ENCODE data around the gene PPP4R4. TPM values are rescaled to one million over a fixed set of nuclear protein-coding genes. Genes with fewer than 3 reads are reported as not detected.
"Not testable (repeated sequence)": the region's sequence is repeated elsewhere in the genome, so short reads cannot be mapped to it uniquely, and the experiment has no call there.

The PPP4R4 gene
- total RNA-seq, 4 donors from 2014 or later = 0.13 TPM; not detected in 3

GRCh38 chr14:94237983-94238382 is 63.9 kb downstream of the PPP4R4 start:
- DNase-seq = no peak
- no peak for ATAC-seq
- in situ Hi-C loops (cut with MboI; ENCODE audit: low sequenced_read_pairs in 4 of 4) (no loop called here), intact Hi-C loops (cut with DNase I; ENCODE audit: low total_unique reads) (no loop called here)
- H3K27me3 ChIP-seq = no peaks in the 10 kb centered on the region
- no peaks in the 10 kb centered on the region for H3K36me3 ChIP-seq
- no peaks in the 10 kb centered on the region for H3K9me3 ChIP-seq
- H3K4me3 ChIP-seq = no peak overlapping the region
- TF ChIP-seq, protein P1, sequence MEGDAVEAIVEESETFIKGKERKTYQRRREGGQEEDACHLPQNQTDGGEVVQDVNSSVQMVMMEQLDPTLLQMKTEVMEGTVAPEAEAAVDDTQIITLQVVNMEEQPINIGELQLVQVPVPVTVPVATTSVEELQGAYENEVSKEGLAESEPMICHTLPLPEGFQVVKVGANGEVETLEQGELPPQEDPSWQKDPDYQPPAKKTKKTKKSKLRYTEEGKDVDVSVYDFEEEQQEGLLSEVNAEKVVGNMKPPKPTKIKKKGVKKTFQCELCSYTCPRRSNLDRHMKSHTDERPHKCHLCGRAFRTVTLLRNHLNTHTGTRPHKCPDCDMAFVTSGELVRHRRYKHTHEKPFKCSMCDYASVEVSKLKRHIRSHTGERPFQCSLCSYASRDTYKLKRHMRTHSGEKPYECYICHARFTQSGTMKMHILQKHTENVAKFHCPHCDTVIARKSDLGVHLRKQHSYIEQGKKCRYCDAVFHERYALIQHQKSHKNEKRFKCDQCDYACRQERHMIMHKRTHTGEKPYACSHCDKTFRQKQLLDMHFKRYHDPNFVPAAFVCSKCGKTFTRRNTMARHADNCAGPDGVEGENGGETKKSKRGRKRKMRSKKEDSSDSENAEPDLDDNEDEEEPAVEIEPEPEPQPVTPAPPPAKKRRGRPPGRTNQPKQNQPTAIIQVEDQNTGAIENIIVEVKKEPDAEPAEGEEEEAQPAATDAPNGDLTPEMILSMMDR (IDR thresholded peaks at IDR 0.05 in 4 of 5, conservative IDR thresholded peaks at IDR 0.05 in 1 of 5) = no peak
- TF ChIP-seq POLR2A (IDR thresholded peaks at IDR 0.05) = no peak
- H3K27ac ChIP-seq = no peak overlapping the region
- H3K4me1 ChIP-seq = no peaks in the 10 kb centered on the region

DNA sequence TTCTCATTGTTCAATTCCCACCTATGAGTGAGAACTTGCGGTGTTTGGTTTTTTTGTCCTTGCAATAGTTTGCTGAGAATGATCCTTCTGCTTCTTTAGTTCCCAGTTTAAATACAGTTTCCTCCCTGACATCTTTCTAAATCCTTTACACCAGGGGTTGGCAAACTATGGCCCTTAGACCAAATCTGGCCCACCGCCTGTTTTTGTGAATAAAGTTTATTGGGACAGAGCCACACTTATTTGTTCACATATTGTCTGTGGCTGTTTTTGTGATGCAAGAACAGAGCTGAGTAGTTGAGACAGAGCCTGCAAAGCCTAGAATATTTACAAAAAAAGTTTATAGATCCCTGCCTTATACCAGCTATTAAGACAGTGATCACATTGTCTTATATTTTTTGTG is 65.3 kb downstream of the PPP4R4 start:
- H3K9me3 ChIP-seq = no peaks in the 10 kb centered on the region
- H3K36me3 ChIP-seq = no peaks in the 10 kb centered on the region
- no peak overlapping the region for H3K27ac ChIP-seq
- intact Hi-C loops (cut with DNase I; ENCODE audit: low total_unique reads) (no loop called here), in situ Hi-C loops (cut with MboI; ENCODE audit: low sequenced_read_pairs in 4 of 4) (no loop called here)
- DNase-seq (no peak), ATAC-seq (no peak)
- no peak overlapping the region for H3K4me3 ChIP-seq
- TF ChIP-seq POLR2A (IDR thresholded peaks at IDR 0.05) = no peak
- TF ChIP-seq, protein P1 (IDR thresholded peaks at IDR 0.05 in 4 of 5, conservative IDR thresholded peaks at IDR 0.05 in 1 of 5) = no peak
- no peaks in the 10 kb centered on the region for H3K4me1 ChIP-seq
- no peaks in the 10 kb centered on the region for H3K27me3 ChIP-seq

DNA sequence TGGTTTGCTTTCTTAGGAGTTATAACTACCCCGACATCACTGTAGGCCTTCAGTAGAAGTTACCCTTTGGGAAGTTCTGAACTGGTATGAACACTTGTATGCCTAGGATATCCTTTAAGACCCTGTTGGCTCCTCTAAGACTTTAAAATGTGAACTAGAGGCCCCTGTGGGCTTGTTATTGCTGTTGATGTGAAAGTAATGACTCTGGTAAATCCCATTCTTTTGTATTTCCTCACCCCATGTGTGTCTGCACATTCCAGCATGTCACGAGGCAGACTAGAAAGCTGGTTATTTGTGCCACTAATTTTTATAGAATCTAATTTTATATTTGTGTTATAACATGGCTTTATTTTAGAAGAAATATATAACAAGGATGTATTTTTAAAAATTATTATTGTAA is 70.1 kb downstream of the PPP4R4 start:
- ATAC-seq (no peak), DNase-seq (no peak)
- H3K36me3 ChIP-seq = no peaks in the 10 kb centered on the region
- H3K4me1 ChIP-seq = no peaks in the 10 kb centered on the region
- in situ Hi-C loops (cut with MboI; ENCODE audit: low sequenced_read_pairs in 4 of 4) (no loop called here), intact Hi-C loops (cut with DNase I; ENCODE audit: low total_unique reads) (no loop called here)
- H3K27ac ChIP-seq = no peak overlapping the region
- H3K27me3 ChIP-seq = no peaks in the 10 kb centered on the region
- no peaks in the 10 kb centered on the region for H3K9me3 ChIP-seq
- TF ChIP-seq POLR2A (IDR thresholded peaks at IDR 0.05) = no peak
- TF ChIP-seq, protein P1 (IDR thresholded peaks at IDR 0.05 in 4 of 5, conservative IDR thresholded peaks at IDR 0.05 in 1 of 5) = no peak
- H3K4me3 ChIP-seq = no peak overlapping the region

DNA sequence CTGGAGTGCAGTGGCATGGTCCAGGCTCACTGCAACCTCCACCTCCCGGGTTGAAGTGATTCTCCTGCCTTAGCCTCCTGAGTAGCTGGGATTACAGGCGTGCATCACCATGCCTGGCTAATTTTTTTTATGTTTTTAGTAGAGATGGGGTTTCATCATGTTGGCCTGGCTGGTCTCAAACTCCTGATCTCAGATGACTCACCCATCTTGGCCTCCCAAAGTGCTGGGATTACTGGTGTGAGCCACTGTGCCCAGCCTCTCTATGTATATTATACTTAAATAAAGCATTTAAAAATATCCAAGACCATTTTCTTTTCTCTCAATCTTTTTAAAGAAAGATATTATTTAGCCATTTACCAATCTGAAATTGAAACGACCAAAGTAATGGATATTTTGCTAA is 90.1 kb downstream of the PPP4R4 start:
- H3K36me3 ChIP-seq; H3K9me3 ChIP-seq; in situ Hi-C loops (cut with MboI; ENCODE audit: low sequenced_read_pairs in 4 of 4); DNase-seq; intact Hi-C loops (cut with DNase I; ENCODE audit: low total_unique reads); H3K27ac ChIP-seq; H3K4me3 ChIP-seq; H3K4me1 ChIP-seq; H3K27me3 ChIP-seq; ATAC-seq: not testable (repeated sequence)

DNA sequence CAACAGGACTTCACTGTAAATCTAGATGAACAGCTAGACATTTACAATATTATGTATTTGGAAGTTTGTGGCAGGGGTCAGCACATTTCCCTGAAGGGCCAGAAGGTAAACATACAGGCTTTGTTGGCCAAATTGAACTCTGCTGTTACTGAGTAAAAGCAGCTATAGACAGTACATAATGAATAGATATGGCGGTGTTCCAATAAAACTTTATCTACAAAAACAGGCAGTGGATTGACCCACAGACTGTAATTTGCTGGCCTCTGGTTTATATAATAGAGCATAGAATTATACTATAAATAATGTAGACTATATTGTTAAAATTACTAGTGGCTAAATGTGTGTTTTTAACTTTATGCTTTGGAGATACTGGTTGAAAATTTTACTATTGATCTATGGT is 93.2 kb downstream of the PPP4R4 start:
- Histone ChIP-seq H3K4me1 (no peaks in the 10 kb centered on the region), H3K9me3 (no peaks in the 10 kb centered on the region), H3K4me3 (no peak overlapping the region), H3K36me3 (no peaks in the 10 kb centered on the region), H3K27me3 (no peaks in the 10 kb centered on the region), H3K27ac (no peak overlapping the region)
- DNase-seq = no peak
- no peak for ATAC-seq
- in situ Hi-C loops (cut with MboI; ENCODE audit: low sequenced_read_pairs in 4 of 4) (no loop called here), intact Hi-C loops (cut with DNase I; ENCODE audit: low total_unique reads) (no loop called here)
- TF ChIP-seq POLR2A (IDR thresholded peaks at IDR 0.05) = no peak
- TF ChIP-seq, protein P1 (IDR thresholded peaks at IDR 0.05 in 4 of 5, conservative IDR thresholded peaks at IDR 0.05 in 1 of 5) = no peak

- intact Hi-C loops (cut with DNase I; ENCODE audit: low total_unique reads); H3K27me3 ChIP-seq; ATAC-seq; H3K4me1 ChIP-seq; in situ Hi-C loops (cut with MboI; ENCODE audit: low sequenced_read_pairs in 4 of 4); H3K9me3 ChIP-seq; H3K27ac ChIP-seq; DNase-seq; H3K36me3 ChIP-seq; H3K4me3 ChIP-seq: not testable (repeated sequence)
These were observed 94.5 kb downstream of the PPP4R4 start for GRCh38 chr14:94268582-94268981.
